Globus pallidus (tissue), 1 donor: ENCODE data around the gene PLXNA2.

Source experiments
- DNase-seq: peaks from one replicate; pipeline ENCODE4 v3.0.0-alpha.2; 2015; ENCODE audit warnings: low spot score

PLXNA2 gene

DNA sequence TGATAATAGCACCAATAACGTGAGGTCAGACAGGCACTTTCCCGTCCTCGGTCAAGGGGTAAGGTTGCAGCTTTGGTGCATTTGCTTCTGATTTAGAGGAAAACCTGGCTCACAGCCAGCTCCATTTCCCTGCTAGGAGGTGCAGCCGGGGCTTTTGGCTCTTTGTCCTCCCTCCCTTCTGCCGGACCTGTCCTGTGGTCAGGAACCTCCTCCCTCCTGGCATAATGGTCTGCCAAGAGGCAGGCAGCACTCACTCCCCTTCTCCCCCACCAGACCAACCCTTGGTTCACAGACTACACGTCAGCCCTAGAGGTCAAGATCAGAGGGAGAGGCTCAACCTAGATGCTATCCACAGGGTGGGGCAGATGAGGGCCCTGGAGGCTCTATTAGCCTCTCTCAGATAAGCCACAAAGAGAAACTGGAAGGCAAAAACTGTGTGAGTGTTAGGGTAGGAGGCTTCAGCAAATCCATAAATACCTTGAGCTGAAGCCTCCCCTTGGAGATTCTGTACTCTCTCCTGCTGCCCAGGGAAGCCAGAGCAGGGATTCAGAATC is 64.8 kb downstream of the PLXNA2 start:
- DNase-seq: no peak

GRCh38 chr1:208178091-208178529 is 66.1 kb downstream of the PLXNA2 start:
- DNase-seq: no peak

DNA sequence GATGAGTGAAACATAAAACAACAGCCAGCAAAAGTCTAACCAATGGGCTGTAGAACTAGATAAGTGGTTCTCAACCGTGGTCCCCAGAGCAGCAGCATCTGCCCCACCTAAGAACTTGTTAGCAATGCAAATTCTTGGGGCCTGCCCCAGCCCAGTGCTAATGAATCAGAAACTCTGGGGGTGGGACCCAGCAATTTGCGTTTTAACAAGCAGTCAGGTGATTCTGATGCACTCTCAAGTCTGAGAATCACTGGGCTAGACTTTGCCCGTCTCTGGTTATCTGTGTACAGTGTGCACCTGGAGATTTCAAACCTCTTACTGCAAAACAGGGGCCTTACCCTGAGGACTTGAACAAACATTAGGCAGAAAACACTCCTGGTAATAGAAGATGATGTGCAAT is 66.5 kb downstream of the PLXNA2 start:
- DNase-seq: no peak

GRCh38 chr1:208176649-208177048 is 67.5 kb downstream of the PLXNA2 start:
- DNase-seq: no peak

DNA sequence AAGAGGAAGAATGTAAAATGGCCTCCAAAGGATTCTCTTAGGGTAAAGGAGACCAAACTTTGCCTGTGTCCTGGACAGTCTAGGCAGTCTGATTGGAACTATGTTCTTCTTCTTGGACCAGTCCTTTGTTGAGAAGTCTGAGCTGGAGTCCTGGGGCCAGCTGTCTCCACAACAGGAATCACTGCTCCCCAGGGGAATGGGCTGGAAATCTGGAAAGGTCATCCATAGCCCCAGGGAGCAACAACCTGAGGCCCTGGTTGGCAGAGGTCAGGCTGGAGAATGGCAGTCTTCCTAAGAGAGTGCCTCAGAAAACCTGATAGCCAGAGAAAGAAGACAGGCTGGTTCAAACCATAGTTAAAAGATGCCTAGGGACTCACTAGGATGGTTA is 68.7 kb downstream of the PLXNA2 start:
- no peak for DNase-seq

DNA sequence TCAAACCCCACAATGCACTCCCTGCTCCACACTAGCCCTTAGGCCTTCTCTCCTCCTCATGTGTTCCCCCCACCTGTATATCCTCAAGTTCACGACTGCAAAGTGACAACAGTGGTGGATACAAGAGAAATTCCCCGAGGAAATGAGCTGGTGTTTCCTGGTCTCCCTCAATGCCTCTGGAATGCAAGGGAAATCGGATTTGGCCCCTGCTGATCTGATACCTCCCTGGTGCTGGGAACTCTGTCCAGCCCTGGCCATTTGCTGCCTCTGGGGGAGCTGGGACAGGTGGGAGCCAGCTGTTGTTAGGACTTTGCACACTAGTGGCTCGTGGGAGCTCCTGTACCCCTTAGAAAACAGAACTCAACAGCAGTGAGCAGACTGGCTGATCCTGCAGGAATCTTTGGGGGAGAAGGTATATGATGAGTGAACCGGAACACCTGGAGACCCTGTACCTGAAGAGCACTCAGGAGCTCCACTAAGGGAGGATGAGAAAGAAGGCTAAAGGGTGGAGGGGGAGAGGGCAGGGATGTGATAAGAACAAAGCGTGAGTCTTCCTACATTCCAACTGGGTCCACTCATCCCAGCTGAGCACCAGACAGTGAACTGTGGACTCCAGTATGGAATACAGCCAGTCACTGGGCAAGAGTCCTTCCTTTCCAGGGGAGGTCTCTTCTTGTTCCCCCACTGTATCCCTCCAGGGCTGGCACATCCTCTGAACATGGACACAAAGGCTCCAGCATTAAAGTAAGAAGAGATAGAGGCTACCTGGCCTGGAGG is 69.3 kb downstream of the PLXNA2 start:
- DNase-seq: no peak

DNA sequence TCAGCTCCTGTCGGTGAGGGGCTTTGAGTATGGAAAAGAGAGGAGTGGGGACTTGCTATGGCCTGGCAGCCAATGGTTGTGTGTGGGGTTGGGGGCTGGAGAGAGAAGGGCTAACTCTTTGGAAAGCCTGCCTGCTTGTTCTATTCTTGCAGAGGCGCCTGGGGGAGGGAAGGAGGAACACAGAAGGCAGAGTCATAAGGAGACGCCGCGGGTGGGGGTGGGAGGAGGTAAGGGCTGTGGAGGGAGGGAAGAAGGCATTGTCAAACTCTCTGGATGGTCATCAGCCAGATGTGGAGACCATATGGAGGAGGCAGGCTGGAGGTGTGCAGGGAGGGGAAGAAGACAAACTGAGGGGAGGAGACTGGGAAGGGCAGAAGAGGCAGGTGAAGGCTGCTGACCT is 70.0 kb downstream of the PLXNA2 start:
- DNase-seq: no peak

GRCh38 chr1:208173749-208174148 is 70.4 kb downstream of the PLXNA2 start:
- no peak for DNase-seq

DNA sequence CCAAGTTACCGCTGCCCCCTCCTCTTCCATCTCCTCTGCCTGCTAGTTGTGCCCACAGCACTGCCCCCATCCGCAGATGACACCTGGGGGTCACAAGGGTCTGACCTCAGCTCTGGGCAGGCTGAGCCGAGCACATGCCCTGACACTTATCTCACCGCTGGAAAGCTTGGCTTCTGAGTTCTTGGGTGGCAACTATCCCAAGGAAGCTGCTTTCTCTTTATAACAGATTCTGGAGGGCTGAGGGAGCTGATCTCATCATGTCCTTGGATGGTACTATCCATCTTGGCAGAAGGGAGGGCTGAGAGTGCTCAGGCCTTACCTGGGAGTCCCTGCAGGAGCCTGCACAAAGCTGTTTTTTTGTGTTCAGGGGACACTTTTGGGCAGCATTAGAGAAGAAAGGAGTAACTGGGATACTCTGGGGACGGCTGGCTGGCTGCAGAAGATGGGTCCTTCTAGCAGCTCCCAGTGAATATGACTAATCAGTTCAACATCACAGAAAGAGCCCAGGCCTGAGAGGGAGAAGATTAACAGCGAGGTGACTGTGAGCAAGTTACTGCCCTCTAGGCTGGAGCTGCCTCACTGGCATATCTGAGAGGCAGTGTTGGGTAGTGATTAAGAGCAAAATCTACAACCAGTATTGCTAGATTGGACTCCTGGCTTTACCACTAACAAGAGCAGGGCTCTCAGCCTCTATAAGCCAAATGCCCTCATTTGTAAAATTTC is 71.6 kb downstream of the PLXNA2 start:
- no peak for DNase-seq

- no peak for DNase-seq
Measured at GRCh38 chr1:208171616-208172422, 72.4 kb downstream of the PLXNA2 start.

DNA sequence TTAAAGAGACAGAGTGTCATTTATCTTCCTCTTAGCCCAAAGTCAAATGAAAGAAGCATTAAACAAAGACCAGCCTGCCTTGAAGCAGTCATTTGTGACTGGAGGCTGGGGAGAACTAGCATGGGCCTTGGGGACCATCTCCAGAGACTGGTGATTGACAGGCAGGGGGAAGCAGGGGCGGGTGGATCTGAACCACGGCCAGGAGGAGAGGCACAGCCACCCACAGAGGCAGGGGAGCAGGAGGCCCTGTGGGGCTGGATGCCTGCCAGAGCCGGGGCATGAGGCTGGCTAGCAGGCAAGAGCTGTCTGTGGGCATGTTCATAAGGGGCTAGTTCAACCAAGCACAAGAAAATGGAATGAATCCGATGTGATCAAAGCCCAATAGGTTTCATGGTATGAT is 73.9 kb downstream of the PLXNA2 start:
- peak; percentile 45 for DNase-seq

GRCh38 chr1:208169081-208169879 is 74.9 kb downstream of the PLXNA2 start:
- DNase-seq: no peak

- DNase-seq: no peak
Measured at GRCh38 chr1:208167261-208167869, 76.8 kb downstream of the PLXNA2 start.

DNA sequence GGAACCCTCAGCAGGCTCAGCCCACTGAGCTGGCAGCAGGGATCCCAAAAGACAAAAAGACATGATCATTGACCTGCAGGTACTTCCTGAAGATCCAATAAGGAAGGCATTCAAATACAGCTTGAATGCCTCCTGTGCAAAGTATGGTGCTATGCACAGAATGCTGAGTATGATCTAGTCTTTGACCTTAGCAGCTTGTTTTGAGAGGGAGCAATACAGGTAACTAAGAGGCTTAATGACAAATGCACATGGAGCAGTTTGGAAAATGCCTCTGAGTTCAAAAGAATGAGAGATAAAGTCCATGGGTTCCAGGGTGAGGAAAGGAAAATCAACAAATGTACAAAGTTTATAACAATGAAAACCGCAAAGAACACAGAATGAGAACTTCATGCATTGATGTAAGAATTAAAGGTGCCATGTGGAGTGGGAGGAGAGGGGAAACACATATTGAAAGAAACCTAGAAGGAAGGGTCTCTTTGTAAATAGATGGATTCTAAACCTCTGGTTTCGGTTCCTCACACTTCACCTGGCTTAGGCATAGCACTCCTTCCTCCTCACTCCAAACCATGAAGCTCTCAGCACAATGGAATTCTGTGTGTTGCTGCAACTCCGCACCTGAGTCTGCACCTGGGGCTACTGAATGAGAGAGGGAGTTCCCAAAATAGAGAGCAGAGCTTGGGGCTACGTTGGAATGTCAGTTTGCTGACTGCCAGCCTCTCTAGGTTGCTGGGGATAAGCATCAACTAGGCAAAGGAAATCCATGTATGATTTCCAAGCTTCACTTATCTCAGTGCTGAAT is 77.6 kb downstream of the PLXNA2 start:
- no peak for DNase-seq

- DNase-seq: no peak
Measured at GRCh38 chr1:208165659-208166058, 78.5 kb downstream of the PLXNA2 start.

GRCh38 chr1:208164609-208165008 is 79.6 kb downstream of the PLXNA2 start:
- no peak for DNase-seq

DNA sequence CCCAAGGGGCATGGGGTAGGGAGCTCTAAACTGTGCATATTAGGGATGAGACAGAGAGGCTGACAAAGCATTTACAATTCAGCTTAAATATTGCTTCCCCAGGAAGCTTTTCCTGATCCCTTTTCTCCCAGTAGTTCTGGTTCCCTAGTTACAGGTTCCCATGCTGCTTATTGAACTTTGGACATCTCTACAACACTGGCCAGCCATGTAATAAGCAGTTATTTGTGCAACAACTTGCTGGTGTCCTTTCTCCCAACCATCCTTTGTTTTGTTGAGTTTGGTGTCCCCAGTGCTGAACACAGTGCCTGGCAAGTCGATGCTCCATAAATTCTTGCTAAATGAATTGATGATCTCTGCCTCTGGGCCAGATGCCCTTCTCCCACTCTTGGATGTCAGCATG is 80.6 kb downstream of the PLXNA2 start:
- no peak for DNase-seq

- DNase-seq: no peak
Measured at GRCh38 chr1:208162903-208163302, 81.3 kb downstream of the PLXNA2 start.

GRCh38 chr1:208161656-208162375 is 82.4 kb downstream of the PLXNA2 start:
- DNase-seq: no peak

GRCh38 chr1:208161005-208161404 is 83.2 kb downstream of the PLXNA2 start:
- no peak for DNase-seq
